ENCODE data around the gene IKBKE. TPM values are rescaled to one million over a fixed set of nuclear protein-coding genes. Genes with fewer than 3 reads are reported as not detected.

Gene IKBKE
- total RNA-seq, 1 donor, result 23.7 TPM

- no peak for TF ChIP-seq CTCF (IDR thresholded peaks at IDR 0.05; ENCODE audit: insufficient read depth, low read depth, low read length)
- H3K4me3 ChIP-seq (ENCODE audit: low read depth, low read length), result no peak overlapping the region
- no peak for DNase-seq (ENCODE audit: low read depth)
Measured at GRCh38 chr1:206435445-206435844, 34.8 kb upstream of the IKBKE start.

- TF ChIP-seq CTCF (IDR thresholded peaks at IDR 0.05; ENCODE audit: insufficient read depth, low read depth, low read length), result no peak
Measured at GRCh38 chr1:206438554-206438953, 31.7 kb upstream of the IKBKE start.

DNA sequence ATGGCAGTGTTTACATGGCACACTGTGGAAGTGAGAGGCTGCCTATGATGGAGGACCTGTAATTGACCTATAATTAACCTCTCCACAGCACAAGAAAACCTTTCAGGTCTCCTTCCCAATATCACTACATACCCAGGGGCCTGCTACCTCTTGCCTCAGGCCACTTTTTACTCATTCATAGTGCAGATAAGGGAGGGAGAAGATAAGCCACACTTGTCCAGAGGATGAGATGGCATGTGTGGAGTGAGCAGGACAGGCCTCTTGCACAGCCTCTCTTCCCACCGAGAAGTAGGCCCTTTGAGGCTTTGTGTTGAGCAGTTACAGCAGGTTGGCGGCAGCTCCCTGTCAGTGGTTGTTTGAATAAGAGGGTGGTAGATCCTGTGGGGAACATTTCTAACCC is 31.1 kb upstream of the IKBKE start:
- no peak for TF ChIP-seq CTCF (IDR thresholded peaks at IDR 0.05; ENCODE audit: insufficient read depth, low read depth, low read length)

More at GRCh38 chr1:206438554-206438953, 31.7 kb upstream of the IKBKE start:
- no peak overlapping the region for H3K4me3 ChIP-seq (ENCODE audit: low read depth, low read length)
- DNase-seq (ENCODE audit: low read depth), result no peak

GRCh38 chr1:206441336-206441967 is 28.8 kb upstream of the IKBKE start:
- DNase-seq (ENCODE audit: low read depth), result no peak
- no peak for TF ChIP-seq CTCF (IDR thresholded peaks at IDR 0.05; ENCODE audit: insufficient read depth, low read depth, low read length)
- H3K4me3 ChIP-seq (ENCODE audit: low read depth, low read length), result no peak overlapping the region

More for the DNA sequence above, 31.1 kb upstream of the IKBKE start:
- H3K4me3 ChIP-seq (ENCODE audit: low read depth, low read length), result no peak overlapping the region
- no peak for DNase-seq (ENCODE audit: low read depth)

- no peak overlapping the region for H3K4me3 ChIP-seq (ENCODE audit: low read depth, low read length)
- DNase-seq (ENCODE audit: low read depth), result no peak
- TF ChIP-seq CTCF (IDR thresholded peaks at IDR 0.05; ENCODE audit: insufficient read depth, low read depth, low read length), result no peak
Measured at GRCh38 chr1:206442101-206442500, 28.2 kb upstream of the IKBKE start.

DNA sequence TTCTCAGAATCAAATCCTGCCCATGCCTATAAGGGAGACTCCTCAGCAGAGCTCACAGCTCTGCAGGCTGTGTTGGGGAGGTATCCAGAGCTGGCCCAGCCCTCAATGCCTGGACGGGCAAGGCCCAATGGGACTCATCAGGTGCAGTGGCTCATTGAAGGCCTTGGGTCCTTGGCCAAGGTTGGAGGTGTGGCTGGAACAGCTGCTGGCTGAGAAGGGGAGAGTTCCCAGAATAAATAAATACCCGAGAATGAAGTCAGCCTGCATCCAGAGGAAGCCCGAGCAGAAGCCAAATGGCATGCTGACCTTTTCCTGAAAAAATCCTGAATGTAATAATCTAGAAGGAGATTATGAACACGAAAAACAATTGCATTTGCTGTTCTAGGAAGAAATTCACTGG is 25.2 kb upstream of the IKBKE start:
- no peak overlapping the region for H3K4me3 ChIP-seq (ENCODE audit: low read depth, low read length)
- no peak for TF ChIP-seq CTCF (IDR thresholded peaks at IDR 0.05; ENCODE audit: insufficient read depth, low read depth, low read length)
- DNase-seq (ENCODE audit: low read depth), result no peak

DNA sequence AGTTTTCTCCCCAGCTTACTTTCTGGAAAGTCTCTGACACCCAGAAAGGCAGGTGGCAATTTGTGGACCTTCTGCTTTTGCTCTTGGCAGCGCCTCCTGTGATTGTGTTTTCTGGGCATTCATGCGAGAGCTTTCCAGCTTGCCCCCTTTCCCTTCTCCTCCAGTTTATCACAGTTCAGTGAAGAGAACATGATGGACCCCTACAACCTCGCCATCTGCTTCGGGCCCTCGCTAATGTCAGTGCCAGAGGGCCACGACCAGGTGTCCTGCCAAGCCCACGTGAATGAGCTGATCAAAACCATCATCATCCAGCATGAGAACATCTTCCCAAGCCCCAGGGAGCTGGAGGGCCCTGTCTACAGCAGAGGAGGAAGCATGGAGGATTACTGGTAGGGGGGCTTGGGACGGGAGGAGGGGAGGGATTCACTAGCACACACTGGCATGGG is 24.3 kb upstream of the IKBKE start:
- no peak for DNase-seq (ENCODE audit: low read depth)
- no peak for TF ChIP-seq CTCF (IDR thresholded peaks at IDR 0.05; ENCODE audit: insufficient read depth, low read depth, low read length)

More for the DNA sequence above, 24.3 kb upstream of the IKBKE start:
- no peak overlapping the region for H3K4me3 ChIP-seq (ENCODE audit: low read depth, low read length)

Measured in fibroblast of villous mesenchyme (primary cell).